GM10248 (cell line): ENCODE results near the gene CCDC39.
A peak's percentile ranks its signal among the peaks of the same experiment; 100 is the strongest.

Experiments
- CTCF ChIA-PET: fragments of 300-600 bp; sonication (Branson Sonifier 250); formaldehyde crosslinking; extraction: SDS; loops from one replicate; lab custom pipeline; 2021; ENCODE audit warnings: antibody characterized with exemption; lab: Yijun Ruan, JAX
- POLR2A ChIA-PET: fragments of 350-650 bp; sonication (Branson Sonifier 250); formaldehyde crosslinking; extraction: SDS; loops from one replicate; lab custom pipeline; 2020; ENCODE audit warnings: antibody characterized with exemption; lab: Yijun Ruan, JAX
- DNase-seq: peaks from one replicate; pipeline ENCODE4 v3.0.0; 2012; ENCODE audit errors: extremely low spot score
- CTCF ChIP-seq: IDR thresholded peaks from 2 replicates; pipeline ENCODE4 v1.5.1; 2012; ENCODE audit warnings: mild to moderate bottlenecking, low read depth; ENCODE audit errors: extremely low read depth, missing control alignments, control extremely low read depth

The CCDC39 gene

GRCh38 chr3:180679178-180680096 is at the start of gene CCDC39:
TSS of gene CCDC39 (minus strand) at chr3:180679489. CDS start at chr3:180679380, 109 bp downstream.
- ChIA-PET POLR2A (no interaction called here), CTCF (interaction anchor here (1.2 to 1.8 kb wide), 4 partner anchors 16 to 43 kb away, joined by 3 to 5 read pairs (median 4); no protein-coding TSS in a partner anchor)
- TF ChIP-seq CTCF: no peak
- DNase-seq: peak; percentile 78

- POLR2A ChIA-PET: no interaction called here
- CTCF ChIA-PET: no interaction called here
- TF ChIP-seq CTCF: no peak
- no peak for DNase-seq
Measured at GRCh38 chr3:180720012-180720411, 40.7 kb upstream of the CCDC39 start.

GRCh38 chr3:180707896-180708295 is 28.6 kb upstream of the CCDC39 start:
- TF ChIP-seq CTCF: no peak
- POLR2A ChIA-PET: no interaction called here
- CTCF ChIA-PET: no interaction called here
- DNase-seq: no peak

- DNase-seq: no peak
- CTCF ChIA-PET: no interaction called here
- POLR2A ChIA-PET: no interaction called here
- no peak for TF ChIP-seq CTCF
Measured at GRCh38 chr3:180705619-180706018, 26.3 kb upstream of the CCDC39 start.

- no peak for TF ChIP-seq CTCF
- POLR2A ChIA-PET: no interaction called here
Measured at GRCh38 chr3:180704532-180704931, 25.2 kb upstream of the CCDC39 start.

GRCh38 chr3:180700941-180701340 is 21.7 kb upstream of the CCDC39 start:
- no peak for TF ChIP-seq CTCF
- DNase-seq: no peak
- POLR2A ChIA-PET: no interaction called here

More at GRCh38 chr3:180704532-180704931, 25.2 kb upstream of the CCDC39 start:
- CTCF ChIA-PET: no interaction called here
- no peak for DNase-seq

More at GRCh38 chr3:180700941-180701340, 21.7 kb upstream of the CCDC39 start:
- CTCF ChIA-PET: no interaction called here
